Bronchial epithelial cell (primary cell): ENCODE results near the gene NUMA1. TPM values are rescaled to one million over a fixed set of nuclear protein-coding genes. Genes with fewer than 3 reads are reported as not detected.

Experiments used
- DNase-seq: peaks from one replicate; pipeline ENCODE4 v3.0.0-alpha.2; 2010; ENCODE audit warnings: low read depth
- FAIRE-seq: peaks from 2 replicates; lab custom pipeline; 2011; peaks lifted over from hg19 to GRCh38; lab: Jason Lieb, UNC
- H3K27me3 ChIP-seq: 2 replicates; pipeline ENCODE4 v1.5.1; 2011; ENCODE audit warnings: low read length; ENCODE audit not compliant: control insufficient read depth, insufficient read depth
- H3K36me3 ChIP-seq: 2 replicates; pipeline ENCODE4 v1.5.1; 2011; ENCODE audit warnings: low read length; ENCODE audit not compliant: control insufficient read depth, insufficient read depth
- H3K4me3 ChIP-seq: 2 replicates; pipeline ENCODE4 v1.5.1; 2011; ENCODE audit warnings: mild to moderate bottlenecking, low read depth, low read length, control low read depth
- total RNA-seq: library from RNA; depleted of rRNA; stranded (reverse); fragments of >200 nt; gene quantifications from 2 replicates; pipeline ENCODE4 v1.2.1, GENCODE V29; 2014
- TF ChIP-seq, protein P1 (sequence below): IDR thresholded peaks from 2 replicates; pipeline ENCODE4 v1.5.1; 2011; ENCODE audit warnings: mild to moderate bottlenecking, moderate library complexity, low read length, control low read depth, inconsistent platforms; ENCODE audit not compliant: insufficient read depth, severe bottlenecking

The NUMA1 gene
- total RNA-seq, 1 donor from 2014 or later, result 52.7 TPM

DNA sequence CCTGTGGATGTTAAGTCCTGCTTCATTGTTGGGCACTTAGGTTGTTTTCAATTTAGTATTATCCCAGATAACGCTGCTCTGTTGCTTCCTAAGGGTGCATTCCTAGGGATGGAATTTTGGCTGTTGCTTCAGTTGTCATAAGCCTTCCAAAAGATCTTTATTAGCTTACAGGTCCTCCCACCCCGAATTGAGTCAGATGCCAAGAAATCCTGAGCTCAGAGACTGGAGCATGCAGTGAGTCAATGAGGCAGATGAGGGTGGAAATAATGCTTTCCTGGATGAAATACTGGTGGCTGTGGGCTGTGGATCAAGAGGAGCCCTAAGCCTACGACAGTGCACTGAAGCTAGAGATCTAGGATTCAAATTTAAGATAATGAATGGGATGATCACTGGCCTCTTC is 92.3 kb downstream of the NUMA1 start:
- Histone ChIP-seq H3K4me3 (no peak overlapping the region), H3K36me3 (peaks cover 4% of the 10 kb centered on the region), H3K27me3 (no peaks in the 10 kb centered on the region)
- FAIRE-seq (no peak), DNase-seq (no peak)
- TF ChIP-seq, protein P1, sequence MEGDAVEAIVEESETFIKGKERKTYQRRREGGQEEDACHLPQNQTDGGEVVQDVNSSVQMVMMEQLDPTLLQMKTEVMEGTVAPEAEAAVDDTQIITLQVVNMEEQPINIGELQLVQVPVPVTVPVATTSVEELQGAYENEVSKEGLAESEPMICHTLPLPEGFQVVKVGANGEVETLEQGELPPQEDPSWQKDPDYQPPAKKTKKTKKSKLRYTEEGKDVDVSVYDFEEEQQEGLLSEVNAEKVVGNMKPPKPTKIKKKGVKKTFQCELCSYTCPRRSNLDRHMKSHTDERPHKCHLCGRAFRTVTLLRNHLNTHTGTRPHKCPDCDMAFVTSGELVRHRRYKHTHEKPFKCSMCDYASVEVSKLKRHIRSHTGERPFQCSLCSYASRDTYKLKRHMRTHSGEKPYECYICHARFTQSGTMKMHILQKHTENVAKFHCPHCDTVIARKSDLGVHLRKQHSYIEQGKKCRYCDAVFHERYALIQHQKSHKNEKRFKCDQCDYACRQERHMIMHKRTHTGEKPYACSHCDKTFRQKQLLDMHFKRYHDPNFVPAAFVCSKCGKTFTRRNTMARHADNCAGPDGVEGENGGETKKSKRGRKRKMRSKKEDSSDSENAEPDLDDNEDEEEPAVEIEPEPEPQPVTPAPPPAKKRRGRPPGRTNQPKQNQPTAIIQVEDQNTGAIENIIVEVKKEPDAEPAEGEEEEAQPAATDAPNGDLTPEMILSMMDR, result no peak

DNA sequence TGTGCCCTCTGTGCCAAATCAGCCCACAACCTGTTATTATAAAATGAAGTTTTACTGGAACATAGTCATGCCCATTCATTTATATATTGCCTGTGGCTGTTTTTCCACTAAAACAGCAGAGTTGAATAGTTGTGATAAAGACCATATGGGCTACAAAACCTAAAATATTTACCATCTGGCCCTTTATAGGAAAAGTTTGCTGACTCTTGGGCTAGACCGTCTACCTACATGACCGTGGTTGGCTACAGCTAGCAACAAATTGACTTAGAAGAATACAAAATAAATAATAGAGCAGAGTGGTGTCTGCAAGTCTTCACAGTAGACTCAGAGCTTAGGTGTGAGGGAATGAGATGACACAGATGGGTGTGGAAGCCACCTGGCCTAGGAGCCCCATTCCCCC is 92.8 kb downstream of the NUMA1 start:
- no peak overlapping the region for H3K4me3 ChIP-seq
- FAIRE-seq (no peak), DNase-seq (no peak)
- TF ChIP-seq, protein P1, result no peak
- H3K36me3 ChIP-seq, result peaks cover 4% of the 10 kb centered on the region
- H3K27me3 ChIP-seq, result no peaks in the 10 kb centered on the region

- H3K36me3 ChIP-seq, result peaks cover 4% of the 10 kb centered on the region
- no peak for DNase-seq
- TF ChIP-seq, protein P1, result no peak
- no peaks in the 10 kb centered on the region for H3K27me3 ChIP-seq
- FAIRE-seq, result no peak
- H3K4me3 ChIP-seq, result no peak overlapping the region
Measured at GRCh38 chr11:71986131-71986530, 94.2 kb downstream of the NUMA1 start.

- no peak for DNase-seq
- no peak for FAIRE-seq
- peaks cover 3% of the 10 kb centered on the region for H3K36me3 ChIP-seq
- TF ChIP-seq, protein P1, result no peak
- H3K4me3 ChIP-seq, result no peak overlapping the region
- H3K27me3 ChIP-seq, result no peaks in the 10 kb centered on the region
Measured at GRCh38 chr11:71979602-71980001, 100.7 kb downstream of the NUMA1 start.

DNA sequence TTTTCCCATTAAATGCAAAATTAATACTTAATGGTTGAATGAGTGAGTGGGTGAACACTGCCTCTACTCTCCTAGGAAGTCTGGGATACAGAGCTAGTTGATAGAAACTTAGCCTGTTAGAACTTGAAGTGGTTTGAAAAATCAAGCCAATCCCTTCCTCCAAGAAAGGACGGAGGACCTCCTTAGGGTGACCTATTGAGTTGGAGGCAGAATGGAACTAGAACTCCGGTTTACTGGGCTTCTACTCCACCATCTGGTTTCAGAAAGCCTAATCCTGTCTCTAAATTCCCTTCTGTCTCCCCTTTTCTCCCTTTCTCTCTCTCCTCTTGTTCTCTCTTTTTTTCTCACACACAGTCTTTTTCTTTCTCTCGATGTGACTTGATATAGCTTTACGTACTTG is 101.2 kb downstream of the NUMA1 start:
- Histone ChIP-seq H3K36me3 (peaks cover 3% of the 10 kb centered on the region), H3K4me3 (no peak overlapping the region), H3K27me3 (no peaks in the 10 kb centered on the region)
- FAIRE-seq, result no peak
- DNase-seq, result no peak
- TF ChIP-seq, protein P1, result no peak

DNA sequence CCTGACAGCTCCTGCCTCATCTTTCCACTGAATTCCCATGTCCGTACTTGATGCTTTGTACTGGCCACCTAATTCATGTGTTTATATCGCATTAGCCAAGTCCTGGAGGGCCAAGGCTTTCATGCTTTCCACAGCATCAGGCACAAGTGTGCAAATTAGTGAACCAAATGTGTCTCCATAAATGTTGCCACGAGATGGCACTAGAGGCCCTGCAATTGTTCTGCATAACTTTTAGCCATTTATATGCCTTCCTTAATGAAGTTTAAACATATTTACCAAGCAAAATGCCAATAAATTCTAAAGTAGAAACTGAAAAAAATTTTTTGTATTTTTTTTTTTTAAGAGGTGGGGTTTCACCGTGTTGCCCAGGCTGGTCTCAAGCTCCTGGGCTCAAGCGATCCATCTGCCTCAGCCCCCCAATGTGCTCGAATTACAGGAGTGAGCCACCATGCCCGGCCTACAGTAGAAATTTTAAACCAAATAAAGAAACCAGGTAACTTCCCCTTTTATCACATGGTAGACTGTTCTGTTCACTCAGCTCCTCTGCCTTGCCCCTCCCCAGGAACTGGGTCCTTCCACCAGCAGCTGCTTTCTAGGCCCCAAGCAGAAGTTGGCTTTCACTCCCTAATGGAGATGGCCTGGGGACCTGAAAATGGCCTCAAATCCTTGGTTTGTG is 102.5 kb downstream of the NUMA1 start:
- no peaks in the 10 kb centered on the region for H3K36me3 ChIP-seq
- no peaks in the 10 kb centered on the region for H3K27me3 ChIP-seq
- no peak overlapping the region for H3K4me3 ChIP-seq
- DNase-seq, result peak; percentile 54
- FAIRE-seq, result no peak
- TF ChIP-seq, protein P1, result peak; percentile 56
